K562 (cell line): Measurements from ENCODE around the gene EYA2. TPM values are rescaled to one million over a fixed set of nuclear protein-coding genes. Genes with fewer than 3 reads are reported as not detected.

ENCODE experiments used
- ATAC-seq: fragments of 200-7000 bp; cut with Tn5 transposase; 3 replicates; pipeline ENCODE4 v1.9.1; 2020; ENCODE audit warnings: moderate library complexity
- BruUV-seq: library from RNA; stranded (reverse); fragments of 400-500 nt; replicated peaks from 2 replicates; lab custom pipeline; 2021; lab: Mats Ljungman, UMichigan
- CTCF ChIA-PET: fragments of 300-600 bp; formaldehyde crosslinking; extraction: SDS; loops from one replicate; lab custom pipeline; 2021; ENCODE audit warnings: low intra/inter-chr PET ratio; lab: Yijun Ruan, JAX
- POLR2A ChIA-PET: fragments of 300-600, 350-650 bp; sonication (Branson Sonifier 250); formaldehyde crosslinking; extraction: SDS; loops from one replicate; lab custom pipeline; 2021; ENCODE audit warnings: antibody characterized with exemption, inconsistent platforms; lab: Yijun Ruan, JAX
- DNase-seq, 4 experiments: peaks; one replicate each; pipeline versions ENCODE4 v3.0.0 to v3.0.0-alpha.2; 2011 to 2018; ENCODE audit warnings: low spot score in 3 of 4, mixed read lengths in 3 of 4; ENCODE audit errors: extremely low read depth in 1 of 4
- FAIRE-seq: peaks from 2 replicates; lab custom pipeline; 2011; peaks lifted over from hg19 to GRCh38; lab: Jason Lieb, UNC
- H2AFZ ChIP-seq: 2 replicates; pipeline ENCODE4 v1.6.0; 2011; ENCODE audit warnings: low read depth, low read length, control low read depth, inconsistent platforms
- H3K27ac ChIP-seq: fragments of 200-600 bp; 3 replicates; pipeline ENCODE4 v1.8.0; 2011; ENCODE audit warnings: low read depth, mild to moderate bottlenecking, control low read depth, inconsistent platforms, low read length, moderate library complexity, mixed read lengths; ENCODE audit errors: extremely low read depth
- H3K27me3 ChIP-seq, 2 experiments: fragments of 300-600 bp in 1 of 2; 2 replicates in 1 of 2; 3 replicates in 1 of 2; pipeline versions ENCODE4 v1.6.0 to v1.8.0; 2011; ENCODE audit warnings: inconsistent platforms in 2 of 2, low read length in 2 of 2, mild to moderate bottlenecking in 1 of 2, mixed read lengths in 1 of 2, moderate library complexity in 1 of 2; ENCODE audit not compliant: control insufficient read depth in 2 of 2, insufficient read depth in 2 of 2
- H3K36me3 ChIP-seq: fragments of 300-600 bp; 3 replicates; pipeline ENCODE4 v1.8.0; 2011; ENCODE audit warnings: mild to moderate bottlenecking, low read length, inconsistent platforms; ENCODE audit not compliant: control insufficient read depth, insufficient read depth
- H3K4me1 ChIP-seq, 2 experiments: fragments of 200-600 bp in 1 of 2; replicated peaks in 1 of 2; 2 replicates in 1 of 2; 3 replicates in 1 of 2; pipeline versions ENCODE4 v1.5.1 to v1.8.0; 2011; ENCODE audit warnings: inconsistent platforms in 2 of 2, low read length in 2 of 2, mild to moderate bottlenecking in 1 of 2, mixed read lengths in 1 of 2, moderate library complexity in 1 of 2; ENCODE audit not compliant: control insufficient read depth in 2 of 2, insufficient read depth in 2 of 2
- H3K4me2 ChIP-seq: 2 replicates; pipeline ENCODE4 v1.6.1; 2011; ENCODE audit warnings: low read length, control low read depth, inconsistent platforms, mixed read lengths; ENCODE audit not compliant: insufficient read depth
- H3K4me3 ChIP-seq: fragments of 200-600 bp; sonication (generic), shearing (Covaris generic); 2 replicates; pipeline ENCODE4 v1.5.1; 2016; ENCODE audit warnings: control low read depth, inconsistent platforms
- H3K79me2 ChIP-seq: fragments of 200-600 bp; 3 replicates; pipeline ENCODE4 v1.8.0; 2011; ENCODE audit warnings: low read length, inconsistent platforms; ENCODE audit not compliant: control insufficient read depth, insufficient read depth
- H3K9ac ChIP-seq, 2 experiments: 2 replicates each; pipeline versions ENCODE4 v1.6.0 to v1.6.1; 2011; ENCODE audit warnings: low read depth in 2 of 2, low read length in 2 of 2, control low read depth in 1 of 2, inconsistent platforms in 1 of 2, mild to moderate bottlenecking in 1 of 2, mixed read lengths in 1 of 2; ENCODE audit not compliant: insufficient read depth in 1 of 2
- H3K9me1 ChIP-seq: one replicate; pipeline ENCODE4 v1.6.0; 2011; ENCODE audit warnings: inconsistent platforms, mild to moderate bottlenecking, low read length, moderate library complexity; ENCODE audit not compliant: control insufficient read depth, insufficient read depth
- H3K9me3 ChIP-seq: replicated peaks from 2 replicates; pipeline ENCODE4 v1.5.1; 2011; ENCODE audit warnings: low read depth, low read length, inconsistent platforms; ENCODE audit not compliant: control insufficient read depth, insufficient read depth
- H4K20me1 ChIP-seq: replicated peaks from 2 replicates; pipeline ENCODE4 v1.6.1; 2011; ENCODE audit warnings: low read length, inconsistent platforms, mixed read lengths; ENCODE audit not compliant: control insufficient read depth, insufficient read depth
- CEBPZ ChIP-seq: fragments of 150-350 bp; IDR thresholded peaks from 2 replicates; pipeline ENCODE4 v1.6.1; 2014; ENCODE audit warnings: low read depth, mild to moderate bottlenecking, low read length, borderline replicate concordance
- FOXK1 ChIP-seq: sonication (generic); formaldehyde crosslinking; IDR thresholded peaks from 2 replicates; pipeline ENCODE4 v1.8.0; 2022; ENCODE audit warnings: missing genetic modification reagents, mild to moderate bottlenecking, borderline replicate concordance
- HNRNPK ChIP-seq: fragments of 200-400 bp; formaldehyde crosslinking; IDR thresholded peaks from one replicate; pipeline ENCODE4 v1.6.1; 2018; ENCODE audit warnings: mild to moderate bottlenecking, low read depth, low read length; ENCODE audit not compliant: poor library complexity, severe bottlenecking
- KDM1A ChIP-seq, 2 experiments: fragments of 450-650 bp; IDR thresholded peaks; 2 replicates each; pipeline ENCODE4 v1.6.1; 2016; ENCODE audit warnings: mild to moderate bottlenecking in 2 of 2
- PYGO2 ChIP-seq: fragments of 450-650 bp; IDR thresholded peaks from 2 replicates; pipeline ENCODE4 v1.6.1; 2016; ENCODE audit warnings: mild to moderate bottlenecking, missing genetic modification characterization, moderate library complexity, missing compliant biosample characterization
- TRIM25 ChIP-seq: fragments of 450-650 bp; IDR thresholded peaks from 2 replicates; pipeline ENCODE4 v1.7.0; 2016; ENCODE audit warnings: borderline replicate concordance
- XRCC5 ChIP-seq: fragments of 200-400 bp; formaldehyde crosslinking; IDR thresholded peaks from 2 replicates; pipeline ENCODE4 v1.6.1; 2017; ENCODE audit warnings: low read depth, mild to moderate bottlenecking, low read length
- ZBTB33 ChIP-seq: sonication (generic); formaldehyde crosslinking; IDR thresholded peaks from 2 replicates; pipeline ENCODE4 v1.8.1; 2023; ENCODE audit warnings: mild to moderate bottlenecking, missing genetic modification reagents
- ZNF444 ChIP-seq: fragments of 250-450 bp; sonication (Bioruptor Pico); IDR thresholded peaks from 2 replicates; pipeline ENCODE4 v1.4.0; 2020; ENCODE audit warnings: mild to moderate bottlenecking, moderate library complexity
- ZNF511 ChIP-seq: sonication (generic); formaldehyde crosslinking; IDR thresholded peaks from 2 replicates; pipeline ENCODE4 v1.8.0; 2022; ENCODE audit warnings: mild to moderate bottlenecking, missing genetic modification reagents
- ZNF512 ChIP-seq: IDR thresholded peaks from 2 replicates; pipeline ENCODE4 v1.6.1; 2016; ENCODE audit warnings: missing genetic modification characterization, missing compliant biosample characterization
- ZNF75A ChIP-seq: fragments of 450-650 bp; formaldehyde crosslinking; IDR thresholded peaks from 2 replicates; pipeline ENCODE4 v1.4.0; 2020; ENCODE audit warnings: mild to moderate bottlenecking
- WGBS: fragments of 100-300 bp; shearing (Covaris generic); methylation state at CpG from one replicate; pipeline ENCODE4 v1.1.6; 2016; ENCODE audit warnings: low coverage, mixed read lengths; ENCODE audit not compliant: insufficient coverage; ENCODE audit errors: missing lambda C conversion rate; 5-methylcytosine and 5-hydroxymethylcytosine counted together
- in situ Hi-C: fragments of 300-500 bp; cut with MboI; formaldehyde crosslinking; loops from 4 replicates; pipeline ENCODE4 v1.15.0; 2018; ENCODE audit warnings: inconsistent platforms, mixed read lengths
- intact Hi-C: fragments of 100-400 bp; cut with micrococcal nuclease; formaldehyde crosslinking; loops from 2 replicates; pipeline ENCODE4 v1.14.2; 2022
- polyA plus RNA-seq, 8 experiments: library from polyadenylated mRNA; depleted of rRNA in 4 of 8; stranded (reverse) in 5 of 8; unstranded in 3 of 8; fragments of >200 nt; fragmentation: Nextera tagmentation in 2 of 8; fragmentation: Illumina TruSeq in 1 of 8; extraction: Ambion mirVana in 2 of 8; extraction: Trizol in 1 of 8; gene quantifications; 2 replicates each; pipeline versions ENCODE4 v1.2.1 to v1.2.3, GENCODE V29; 2011 to 2014; ENCODE audit warnings: inconsistent platforms in 1 of 8, missing spikeins in 1 of 8
- total RNA-seq, 7 experiments: library from RNA; depleted of rRNA in 6 of 7; stranded (reverse); fragments of >200 nt in 6 of 7; fragmentation: Illumina TruSeq in 2 of 7; extraction: Trizol in 2 of 7; gene quantifications; 2 replicates each; pipeline versions ENCODE4 v1.2.1 to v1.2.3, GENCODE V29; 2011 to 2021; ENCODE audit warnings: low replicate concordance in 1 of 7

EYA2 gene
- total and polyA plus RNA-seq, 9 of the 15 experiments (the other 6 are each of a cell fraction or from before 2014, with no cell fraction given) = 0.03 TPM; not detected in 8

DNA sequence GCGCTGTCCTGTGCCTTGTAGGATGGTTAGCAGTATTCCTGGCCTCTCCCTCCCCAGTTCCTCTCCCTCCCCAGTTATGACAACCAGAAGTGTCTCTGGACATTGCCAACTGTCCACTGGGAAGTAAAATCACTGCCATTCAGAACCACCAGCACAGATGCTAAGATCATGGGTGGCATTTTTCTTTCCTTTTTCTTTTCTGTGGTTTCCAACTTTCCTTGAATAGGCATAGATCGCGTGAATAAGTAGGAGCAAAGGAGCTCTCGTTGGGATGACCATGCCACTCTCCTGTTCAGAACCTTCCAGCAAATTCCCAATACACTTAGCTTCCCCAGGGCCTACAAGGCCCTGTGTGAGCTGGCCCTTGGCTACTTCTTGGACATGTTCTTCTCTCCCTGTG lies 59.0 kb downstream of the EYA2 start:
- WGBS = 0% methylated on average over 2 of the region's 4 CpGs
- TF ChIP-seq ZNF512 (tag) = no peak
- TF ChIP-seq TRIM25 = no peak
- TF ChIP-seq HNRNPK = no peak
- no peak for TF ChIP-seq FOXK1 (CRISPR knock-in tag)
- TF ChIP-seq CEBPZ = no peak
- no peak for TF ChIP-seq ZNF75A (CRISPR knock-in tag)
- no peak for TF ChIP-seq ZBTB33
- no peak for TF ChIP-seq ZNF511 (CRISPR knock-in tag)
- no peak for TF ChIP-seq KDM1A (IDR thresholded peaks at IDR 0.05)
- TF ChIP-seq XRCC5 = no peak
- TF ChIP-seq PYGO2 (tag) = no peak
- TF ChIP-seq ZNF444 (CRISPR knock-in tag) = no peak

More for the DNA sequence above, 59.0 kb downstream of the EYA2 start:
- intact Hi-C loops = no loop called here
- Histone ChIP-seq H3K36me3 (no peaks in the 10 kb centered on the region), H3K27me3 (peaks cover 19 to 24% of the 10 kb centered on the region in 2 experiments), H4K20me1 (no peaks in the 10 kb centered on the region), H3K4me3 (no peak overlapping the region), H3K79me2 (no peaks in the 10 kb centered on the region), H3K9ac (no peak overlapping the region), H2AFZ (no peak overlapping the region), H3K9me3 (no peaks in the 10 kb centered on the region), H3K4me2 (no peak overlapping the region), H3K4me1 (no peaks in the 10 kb centered on the region), H3K27ac (no peak overlapping the region), H3K9me1 (no peaks in the 10 kb centered on the region)
- ATAC-seq = no peak
- no TSS peak for BruUV-seq
- ChIA-PET CTCF (no interaction called here), POLR2A (no interaction called here)
- in situ Hi-C loops = no loop called here
- no peak for FAIRE-seq
- no peak for DNase-seq
